SK-N-SH treated with all-trans-retinoic acid at 6 μM for 48 hours (cell line): ENCODE results near the gene PRKAG3.

Experiments used
- ATAC-seq: fragments of 200-7000 bp; cut with Tn5 transposase; 3 replicates; pipeline ENCODE4 v1.9.1; 2020; ENCODE audit warnings: mild to moderate bottlenecking, moderate library complexity
- BACH2 ChIP-seq: fragments of 250-450 bp; sonication (Bioruptor Pico); IDR thresholded peaks from 2 replicates; pipeline ENCODE4 v1.9.0; 2021; ENCODE audit warnings: mild to moderate bottlenecking, borderline replicate concordance
- CSDC2 ChIP-seq: fragments of 250-450 bp; sonication (Bioruptor Pico); IDR thresholded peaks from 2 replicates; pipeline ENCODE4 v1.5.0; 2020; ENCODE audit warnings: mild to moderate bottlenecking, moderate library complexity
- ESRRG ChIP-seq: fragments of 250-450 bp; sonication (Bioruptor Pico); IDR thresholded peaks from 2 replicates; pipeline ENCODE4 v1.6.1; 2021; ENCODE audit warnings: mild to moderate bottlenecking
- GLIS3 ChIP-seq: fragments of 250-450 bp; sonication (Bioruptor Pico); IDR thresholded peaks from 2 replicates; pipeline ENCODE4 v1.5.0; 2020; ENCODE audit warnings: mild to moderate bottlenecking, moderate library complexity
- OSR1 ChIP-seq: fragments of 250-450 bp; sonication (Bioruptor Pico); IDR thresholded peaks from 2 replicates; pipeline ENCODE4 v1.8.0; 2022; ENCODE audit warnings: moderate library complexity, mild to moderate bottlenecking, inconsistent platforms
- PPARA ChIP-seq: fragments of 250-450 bp; sonication (Bioruptor Pico); IDR thresholded peaks from 2 replicates; pipeline ENCODE4 v1.5.0; 2020; ENCODE audit warnings: mild to moderate bottlenecking, borderline replicate concordance
- RARB ChIP-seq: fragments of 250-450 bp; sonication (Bioruptor Pico); IDR thresholded peaks from 2 replicates; pipeline ENCODE4 v1.8.0; 2021; ENCODE audit warnings: mild to moderate bottlenecking, moderate library complexity
- SNAI2 ChIP-seq: fragments of 250-450 bp; sonication (Bioruptor Pico); IDR thresholded peaks from 2 replicates; pipeline ENCODE4 v1.5.0; 2020; ENCODE audit warnings: mild to moderate bottlenecking, moderate library complexity
- TCF4 ChIP-seq: fragments of 250-450 bp; sonication (Bioruptor Pico); IDR thresholded peaks from 2 replicates; pipeline ENCODE4 v1.8.0; 2021; ENCODE audit warnings: mild to moderate bottlenecking, moderate library complexity, borderline replicate concordance
- TOX ChIP-seq: fragments of 250-450 bp; sonication (Bioruptor Pico); IDR thresholded peaks from 2 replicates; pipeline ENCODE4 v1.8.0; 2021; ENCODE audit warnings: mild to moderate bottlenecking, moderate library complexity, borderline replicate concordance
- ZC3H10 ChIP-seq: fragments of 250-450 bp; sonication (Bioruptor Pico); IDR thresholded peaks from 2 replicates; pipeline ENCODE4 v1.5.1; 2021; ENCODE audit warnings: mild to moderate bottlenecking, moderate library complexity
- ZFP3 ChIP-seq: fragments of 250-450 bp; sonication (Bioruptor Pico); IDR thresholded peaks from 2 replicates; pipeline ENCODE4 v1.5.0; 2020; ENCODE audit warnings: mild to moderate bottlenecking, moderate library complexity
- ZFP30 ChIP-seq: fragments of 450-650 bp; formaldehyde crosslinking; IDR thresholded peaks from 2 replicates; pipeline ENCODE4 v1.5.0; 2022; ENCODE audit warnings: mild to moderate bottlenecking, moderate library complexity
- ZNF565 ChIP-seq: fragments of 450-650 bp; formaldehyde crosslinking; conservative IDR thresholded peaks from 2 replicates; pipeline ENCODE4 v1.5.0; 2020; ENCODE audit warnings: low read depth, mild to moderate bottlenecking, moderate library complexity
- ZNF70 ChIP-seq: fragments of 450-650 bp; formaldehyde crosslinking; IDR thresholded peaks from 2 replicates; pipeline ENCODE4 v1.5.0; 2020; ENCODE audit warnings: mild to moderate bottlenecking, moderate library complexity
- ZNF8 ChIP-seq: fragments of 450-650 bp; formaldehyde crosslinking; IDR thresholded peaks from 2 replicates; pipeline ENCODE4 v1.5.0; 2020; ENCODE audit warnings: mild to moderate bottlenecking, moderate library complexity
- TF ChIP-seq, protein P1 (sequence below): fragments of 250-450 bp; sonication (Bioruptor Pico); IDR thresholded peaks from 2 replicates; pipeline ENCODE4 v1.5.1; 2020; ENCODE audit warnings: low read depth, mild to moderate bottlenecking, moderate library complexity
- TF ChIP-seq, protein P2 (sequence below): fragments of 250-450 bp; sonication (Bioruptor Pico); IDR thresholded peaks from 2 replicates; pipeline ENCODE4 v1.5.1; 2021; ENCODE audit warnings: mild to moderate bottlenecking, moderate library complexity
- TF ChIP-seq, protein P3 (sequence below): fragments of 250-450 bp; sonication (Bioruptor Pico); IDR thresholded peaks from 2 replicates; pipeline ENCODE4 v1.8.0; 2020; ENCODE audit warnings: mild to moderate bottlenecking, moderate library complexity, borderline replicate concordance
- TF ChIP-seq, protein P4 (sequence below): fragments of 250-450 bp; sonication (Bioruptor Pico); IDR thresholded peaks from 2 replicates; pipeline ENCODE4 v1.5.0; 2020; ENCODE audit warnings: mild to moderate bottlenecking, moderate library complexity

PRKAG3 gene

DNA sequence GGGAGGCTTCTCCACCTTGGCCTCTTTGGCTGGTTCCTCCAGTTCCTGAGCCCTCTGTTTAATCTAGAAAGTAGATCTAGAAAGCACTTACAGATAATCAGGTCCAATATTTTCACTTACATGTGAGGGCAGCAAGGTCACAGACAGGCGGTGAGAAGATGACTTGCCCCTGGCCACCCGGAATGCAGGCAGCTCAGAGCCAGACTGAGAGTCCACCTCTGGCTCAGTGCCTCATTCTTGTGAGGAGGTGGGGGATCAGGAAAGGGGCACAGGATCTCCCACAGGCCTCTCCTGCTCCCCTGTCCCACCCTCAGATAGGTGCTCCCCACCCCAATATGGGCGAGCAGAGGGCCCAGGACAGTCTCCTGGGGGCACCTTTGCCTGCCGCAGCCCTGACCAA lies 33.8 kb upstream of the PRKAG3 start:
- no peak for ATAC-seq
- no peak for TF ChIP-seq TCF4 (CRISPR knock-in tag)
- TF ChIP-seq RARB (CRISPR knock-in tag), result no peak
- TF ChIP-seq ESRRG (CRISPR knock-in tag), result no peak
- TF ChIP-seq ZFP3 (CRISPR knock-in tag), result no peak
- TF ChIP-seq BACH2 (CRISPR knock-in tag), result no peak
- TF ChIP-seq, protein P1, sequence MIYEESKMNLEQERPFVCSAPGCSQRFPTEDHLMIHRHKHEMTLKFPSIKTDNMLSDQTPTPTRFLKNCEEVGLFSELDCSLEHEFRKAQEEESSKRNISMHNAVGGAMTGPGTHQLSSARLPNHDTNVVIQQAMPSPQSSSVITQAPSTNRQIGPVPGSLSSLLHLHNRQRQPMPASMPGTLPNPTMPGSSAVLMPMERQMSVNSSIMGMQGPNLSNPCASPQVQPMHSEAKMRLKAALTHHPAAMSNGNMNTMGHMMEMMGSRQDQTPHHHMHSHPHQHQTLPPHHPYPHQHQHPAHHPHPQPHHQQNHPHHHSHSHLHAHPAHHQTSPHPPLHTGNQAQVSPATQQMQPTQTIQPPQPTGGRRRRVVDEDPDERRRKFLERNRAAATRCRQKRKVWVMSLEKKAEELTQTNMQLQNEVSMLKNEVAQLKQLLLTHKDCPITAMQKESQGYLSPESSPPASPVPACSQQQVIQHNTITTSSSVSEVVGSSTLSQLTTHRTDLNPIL (CRISPR knock-in tag), result no peak
- TF ChIP-seq, protein P2, sequence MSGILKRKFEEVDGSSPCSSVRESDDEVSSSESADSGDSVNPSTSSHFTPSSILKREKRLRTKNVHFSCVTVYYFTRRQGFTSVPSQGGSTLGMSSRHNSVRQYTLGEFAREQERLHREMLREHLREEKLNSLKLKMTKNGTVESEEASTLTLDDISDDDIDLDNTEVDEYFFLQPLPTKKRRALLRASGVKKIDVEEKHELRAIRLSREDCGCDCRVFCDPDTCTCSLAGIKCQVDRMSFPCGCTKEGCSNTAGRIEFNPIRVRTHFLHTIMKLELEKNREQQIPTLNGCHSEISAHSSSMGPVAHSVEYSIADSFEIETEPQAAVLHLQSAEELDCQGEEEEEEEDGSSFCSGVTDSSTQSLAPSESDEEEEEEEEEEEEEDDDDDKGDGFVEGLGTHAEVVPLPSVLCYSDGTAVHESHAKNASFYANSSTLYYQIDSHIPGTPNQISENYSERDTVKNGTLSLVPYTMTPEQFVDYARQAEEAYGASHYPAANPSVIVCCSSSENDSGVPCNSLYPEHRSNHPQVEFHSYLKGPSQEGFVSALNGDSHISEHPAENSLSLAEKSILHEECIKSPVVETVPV, result no peak
- TF ChIP-seq CSDC2 (CRISPR knock-in tag), result no peak
- TF ChIP-seq, all 23 proteins: peak for 0

DNA sequence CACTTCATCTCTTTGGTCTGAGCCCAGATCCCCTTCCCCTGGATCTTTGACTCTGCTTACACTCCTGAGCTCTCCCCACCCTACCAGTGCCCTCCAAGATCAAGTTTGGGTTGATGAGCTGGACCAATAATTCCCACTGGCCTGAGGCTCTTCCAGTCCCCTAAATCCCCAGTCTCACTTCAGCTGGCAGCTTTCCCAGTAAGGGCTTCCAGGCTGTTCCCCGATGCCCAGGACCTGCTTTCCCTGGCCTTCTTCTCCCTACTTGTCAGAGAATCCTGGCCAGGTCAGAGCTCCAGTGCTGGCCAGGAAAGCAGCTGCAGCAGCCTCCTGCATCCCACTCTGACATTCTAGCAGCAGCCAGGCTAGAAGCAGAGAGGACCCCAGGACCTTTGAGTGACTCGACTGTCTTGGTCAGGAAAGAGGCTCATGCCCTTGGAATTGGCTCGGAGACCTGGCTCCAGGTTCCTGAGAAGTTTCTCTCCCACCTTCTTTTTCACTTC lies 31.5 kb upstream of the PRKAG3 start:
- TF ChIP-seq PPARA (CRISPR knock-in tag), result no peak
- no peak for TF ChIP-seq TCF4 (CRISPR knock-in tag)
- TF ChIP-seq BACH2 (CRISPR knock-in tag), result no peak
- TF ChIP-seq, protein P1 (CRISPR knock-in tag), result no peak
- TF ChIP-seq CSDC2 (CRISPR knock-in tag), result no peak
- TF ChIP-seq ZC3H10 (CRISPR knock-in tag), result no peak
- TF ChIP-seq, protein P2, result no peak
- no peak for TF ChIP-seq OSR1 (CRISPR knock-in tag)
- TF ChIP-seq SNAI2, result no peak
- no peak for TF ChIP-seq ZNF8 (CRISPR knock-in tag)
- TF ChIP-seq, all 23 proteins: peak for 0
- no peak for ATAC-seq

DNA sequence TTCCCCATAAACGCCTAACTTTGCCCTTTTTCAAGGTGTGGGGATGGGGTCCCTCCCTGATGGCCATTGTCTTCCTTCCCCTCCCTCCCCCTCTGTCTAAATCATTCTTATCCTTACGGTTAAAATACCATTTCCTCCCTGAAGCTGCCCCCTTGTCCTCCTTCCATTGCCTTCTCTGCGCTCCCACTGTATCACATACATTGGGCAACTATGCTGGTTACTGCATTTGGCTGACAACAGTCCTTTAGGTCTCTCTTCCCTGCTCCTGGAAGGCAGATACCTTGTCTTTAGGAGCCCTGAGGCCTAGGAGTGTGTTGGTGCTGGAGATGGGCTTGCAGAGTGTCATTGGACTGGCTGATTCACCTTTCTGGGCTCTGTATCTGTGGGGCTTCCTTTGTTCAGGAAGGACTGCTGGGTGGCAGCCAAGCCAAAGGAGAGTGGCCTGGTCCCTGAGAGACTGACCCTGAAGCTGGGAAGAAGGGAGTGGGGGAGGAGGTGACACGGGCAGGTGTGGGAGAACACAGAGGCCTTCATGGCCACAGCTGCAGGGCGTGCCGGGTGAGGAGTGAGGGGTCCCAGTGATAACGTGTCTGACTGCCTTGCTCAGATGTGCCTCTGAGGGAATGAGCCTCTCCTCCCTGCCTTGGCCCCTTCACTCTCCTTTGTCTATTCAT lies 30.2 kb upstream of the PRKAG3 start:
- ATAC-seq, result no peak
- no peak for TF ChIP-seq ZNF565 (CRISPR knock-in tag)
- TF ChIP-seq GLIS3 (CRISPR knock-in tag), result no peak
- TF ChIP-seq CSDC2 (CRISPR knock-in tag), result no peak
- TF ChIP-seq, protein P1 (CRISPR knock-in tag), result no peak
- no peak for TF ChIP-seq OSR1 (CRISPR knock-in tag)
- TF ChIP-seq, protein P3, sequence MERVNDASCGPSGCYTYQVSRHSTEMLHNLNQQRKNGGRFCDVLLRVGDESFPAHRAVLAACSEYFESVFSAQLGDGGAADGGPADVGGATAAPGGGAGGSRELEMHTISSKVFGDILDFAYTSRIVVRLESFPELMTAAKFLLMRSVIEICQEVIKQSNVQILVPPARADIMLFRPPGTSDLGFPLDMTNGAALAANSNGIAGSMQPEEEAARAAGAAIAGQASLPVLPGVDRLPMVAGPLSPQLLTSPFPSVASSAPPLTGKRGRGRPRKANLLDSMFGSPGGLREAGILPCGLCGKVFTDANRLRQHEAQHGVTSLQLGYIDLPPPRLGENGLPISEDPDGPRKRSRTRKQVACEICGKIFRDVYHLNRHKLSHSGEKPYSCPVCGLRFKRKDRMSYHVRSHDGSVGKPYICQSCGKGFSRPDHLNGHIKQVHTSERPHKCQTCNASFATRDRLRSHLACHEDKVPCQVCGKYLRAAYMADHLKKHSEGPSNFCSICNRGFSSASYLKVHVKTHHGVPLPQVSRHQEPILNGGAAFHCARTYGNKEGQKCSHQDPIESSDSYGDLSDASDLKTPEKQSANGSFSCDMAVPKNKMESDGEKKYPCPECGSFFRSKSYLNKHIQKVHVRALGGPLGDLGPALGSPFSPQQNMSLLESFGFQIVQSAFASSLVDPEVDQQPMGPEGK (CRISPR knock-in tag), result no peak
- no peak for TF ChIP-seq ZNF70 (CRISPR knock-in tag)
- TF ChIP-seq ESRRG (CRISPR knock-in tag), result no peak

DNA sequence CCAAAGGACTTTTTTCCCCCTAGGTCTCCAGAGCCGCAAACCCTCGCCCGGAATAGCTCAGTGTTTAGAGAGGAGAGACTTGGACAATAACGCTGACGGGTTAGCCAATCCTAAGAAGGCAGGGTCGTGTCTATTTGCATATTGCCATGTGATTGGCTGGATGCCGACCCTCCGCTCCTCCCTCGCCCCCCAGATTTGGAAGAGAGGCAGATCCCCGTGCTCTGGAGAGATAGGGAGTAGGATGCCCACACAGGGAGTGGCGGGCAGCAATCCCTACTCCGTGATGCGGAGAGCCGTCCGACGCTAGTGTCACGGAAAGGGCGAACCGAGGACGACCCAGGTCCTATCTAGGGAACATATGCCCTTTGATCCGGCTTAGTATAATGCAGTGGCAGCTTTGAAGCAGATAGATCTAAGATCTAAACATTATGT lies 29.4 kb upstream of the PRKAG3 start:
- peak; percentile 81 for ATAC-seq
- TF ChIP-seq PPARA (CRISPR knock-in tag) (no peak), RARB (CRISPR knock-in tag) (no peak), OSR1 (CRISPR knock-in tag) (no peak), TCF4 (CRISPR knock-in tag) (no peak), ESRRG (CRISPR knock-in tag) (no peak), TOX (CRISPR knock-in tag) (no peak), ZFP30 (CRISPR knock-in tag) (no peak), ZC3H10 (CRISPR knock-in tag) (no peak), ZNF70 (CRISPR knock-in tag) (no peak)
- TF ChIP-seq, protein P4, sequence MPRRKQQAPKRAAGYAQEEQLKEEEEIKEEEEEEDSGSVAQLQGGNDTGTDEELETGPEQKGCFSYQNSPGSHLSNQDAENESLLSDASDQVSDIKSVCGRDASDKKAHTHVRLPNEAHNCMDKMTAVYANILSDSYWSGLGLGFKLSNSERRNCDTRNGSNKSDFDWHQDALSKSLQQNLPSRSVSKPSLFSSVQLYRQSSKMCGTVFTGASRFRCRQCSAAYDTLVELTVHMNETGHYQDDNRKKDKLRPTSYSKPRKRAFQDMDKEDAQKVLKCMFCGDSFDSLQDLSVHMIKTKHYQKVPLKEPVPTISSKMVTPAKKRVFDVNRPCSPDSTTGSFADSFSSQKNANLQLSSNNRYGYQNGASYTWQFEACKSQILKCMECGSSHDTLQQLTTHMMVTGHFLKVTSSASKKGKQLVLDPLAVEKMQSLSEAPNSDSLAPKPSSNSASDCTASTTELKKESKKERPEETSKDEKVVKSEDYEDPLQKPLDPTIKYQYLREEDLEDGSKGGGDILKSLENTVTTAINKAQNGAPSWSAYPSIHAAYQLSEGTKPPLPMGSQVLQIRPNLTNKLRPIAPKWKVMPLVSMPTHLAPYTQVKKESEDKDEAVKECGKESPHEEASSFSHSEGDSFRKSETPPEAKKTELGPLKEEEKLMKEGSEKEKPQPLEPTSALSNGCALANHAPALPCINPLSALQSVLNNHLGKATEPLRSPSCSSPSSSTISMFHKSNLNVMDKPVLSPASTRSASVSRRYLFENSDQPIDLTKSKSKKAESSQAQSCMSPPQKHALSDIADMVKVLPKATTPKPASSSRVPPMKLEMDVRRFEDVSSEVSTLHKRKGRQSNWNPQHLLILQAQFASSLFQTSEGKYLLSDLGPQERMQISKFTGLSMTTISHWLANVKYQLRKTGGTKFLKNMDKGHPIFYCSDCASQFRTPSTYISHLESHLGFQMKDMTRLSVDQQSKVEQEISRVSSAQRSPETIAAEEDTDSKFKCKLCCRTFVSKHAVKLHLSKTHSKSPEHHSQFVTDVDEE (CRISPR knock-in tag), result no peak
- TF ChIP-seq, protein P3 (CRISPR knock-in tag), result no peak
